Gastroesophageal sphincter (tissue), 3 donors: ENCODE results near the gene EP300.

Experiments
- CTCF ChIP-seq, 4 experiments: fragments of 200-600 bp in 2 of 4; fragments of 450-650 bp in 2 of 4; sonication (generic) in 1 of 4; IDR thresholded peaks; one replicate each; pipeline ENCODE4 v1.5.1; 2017 to 2019; ENCODE audit warnings: antibody characterized with exemption in 4 of 4, mild to moderate bottlenecking in 2 of 4, moderate library complexity in 2 of 4
- POLR2A ChIP-seq, 2 donors: fragments of 450-650 bp; IDR thresholded peaks; one replicate each; pipeline ENCODE4 v1.6.1; 2017; ENCODE audit warnings: antibody characterized with exemption in 2 of 2, mild to moderate bottlenecking in 2 of 2, moderate library complexity in 1 of 2
- POLR2AphosphoS5 ChIP-seq: sonication (generic); formaldehyde crosslinking; IDR thresholded peaks from one replicate; pipeline ENCODE4 v1.6.1; 2017; ENCODE audit warnings: antibody characterized with exemption

DNA sequence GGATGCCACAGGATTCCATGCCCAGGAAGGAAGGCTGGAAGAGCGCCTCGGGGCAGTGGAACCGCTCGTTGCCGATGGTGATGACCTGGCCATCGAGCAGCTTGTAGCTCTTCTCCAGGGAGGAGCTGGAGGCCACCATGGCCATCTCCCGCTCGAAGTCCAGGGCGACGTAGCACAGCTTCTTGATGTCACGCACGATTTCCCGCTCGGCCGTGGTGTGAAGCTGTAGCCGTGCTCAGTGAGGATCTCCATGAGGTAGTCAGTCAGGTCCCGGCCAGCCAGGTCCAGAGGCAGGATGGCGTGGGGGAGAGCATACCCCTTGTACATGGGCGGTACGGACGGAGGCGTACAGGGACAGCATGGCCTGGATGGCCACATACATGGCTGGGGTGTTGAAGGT lies 17.9 kb upstream of the EP300 start:
- TF ChIP-seq POLR2AphosphoS5 (no peak), CTCF (IDR thresholded peaks at IDR 0.05) (no peak), POLR2A (IDR thresholded peaks at IDR 0.05) (no peak)
